GM19468 (cell line): ENCODE results near the gene ADAD2.

ENCODE experiments used
- ATAC-seq: cut with Tn5 transposase; IDR thresholded peaks from one replicate; pipeline ENCODE4 v1.9.1; 2021; ENCODE audit warnings: mild to moderate bottlenecking, moderate library complexity, moderate number of reproducible peaks; ENCODE audit not compliant: unreplicated experiment; ENCODE audit errors: extremely low read depth

ADAD2 gene

DNA sequence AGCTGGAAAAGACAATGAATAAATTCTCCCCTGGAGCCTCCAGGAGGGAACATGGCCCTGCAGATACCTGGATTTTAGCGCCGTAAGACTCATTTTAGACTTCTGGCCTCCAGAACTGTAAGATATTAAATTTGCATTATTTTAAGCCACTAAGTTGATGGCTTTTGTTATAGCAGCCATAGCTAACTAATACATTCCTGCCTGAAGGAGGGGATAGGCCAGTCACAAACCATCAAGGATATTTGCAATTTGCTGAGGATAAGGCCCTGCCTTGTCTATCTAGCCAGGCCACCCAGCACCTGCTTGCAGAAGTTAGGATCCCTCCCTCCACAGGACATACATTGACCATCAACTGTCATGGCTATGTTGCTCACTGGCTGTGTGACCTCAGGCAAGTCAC lies 53.8 kb downstream of the ADAD2 start:
- no peak for ATAC-seq

DNA sequence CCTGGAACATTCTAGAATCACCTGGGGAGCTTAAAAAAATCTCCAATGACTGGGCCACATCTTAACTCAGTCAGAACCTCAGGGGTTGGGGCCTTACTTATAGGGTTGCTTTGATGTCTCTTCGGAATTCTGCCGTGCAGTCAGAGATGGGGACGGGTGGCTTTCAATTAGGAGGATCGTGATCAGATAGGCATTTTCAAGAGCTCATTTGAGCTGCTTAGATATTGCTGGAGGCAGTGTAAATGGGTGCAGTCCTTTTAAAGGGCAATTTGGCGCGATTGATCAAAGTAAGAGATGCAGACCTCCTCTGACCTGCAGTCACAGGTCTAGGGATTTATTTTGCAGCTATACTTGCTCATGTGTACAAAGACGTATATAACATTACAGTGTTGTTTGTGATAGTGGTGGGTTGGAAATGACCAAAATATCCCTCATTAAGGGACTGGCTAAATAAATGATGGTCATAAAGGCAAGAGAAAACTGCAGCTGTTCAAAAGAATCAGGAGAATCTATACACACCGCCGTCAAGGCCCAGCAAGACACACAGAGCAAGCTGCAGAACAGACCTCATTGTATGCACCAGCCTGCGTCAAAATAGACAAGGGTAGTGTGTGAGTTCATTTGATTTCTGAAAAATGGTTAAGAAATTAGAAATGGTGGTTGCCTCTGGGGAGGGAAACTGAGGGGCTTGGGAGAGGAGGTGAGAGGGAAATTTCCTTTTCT lies 55.2 kb downstream of the ADAD2 start:
- no peak for ATAC-seq

DNA sequence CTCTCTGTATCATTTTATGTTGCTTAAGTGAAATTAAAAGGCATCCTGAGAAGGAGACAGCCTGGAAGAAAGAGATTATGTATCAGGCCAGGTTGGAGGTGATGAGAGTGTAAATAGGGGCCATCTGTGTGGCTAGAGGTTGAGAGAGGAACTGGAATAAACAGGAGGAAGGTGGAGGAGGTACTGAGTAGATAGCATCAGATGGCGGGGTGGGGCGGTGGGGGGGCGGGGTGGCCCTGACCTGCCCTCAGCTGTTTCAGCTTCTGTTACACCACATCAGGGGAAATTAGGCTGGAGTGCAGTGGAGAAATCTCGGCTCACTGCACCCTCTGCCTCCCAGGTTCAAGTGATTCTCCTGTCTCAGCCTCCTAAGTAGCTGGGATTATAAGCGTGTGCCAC lies 55.7 kb downstream of the ADAD2 start:
- no peak for ATAC-seq
